GM10266 (cell line): ENCODE results near the gene ARHGEF28.

Experiments
- DNase-seq: peaks from one replicate; pipeline ENCODE4 v3.0.0; 2012; ENCODE audit errors: extremely low spot score
- TF ChIP-seq, protein P1 (sequence below): IDR thresholded peaks from 2 replicates; pipeline ENCODE4 v1.5.1; 2012; ENCODE audit warnings: mild to moderate bottlenecking, low read depth; ENCODE audit not compliant: control insufficient read depth, insufficient read depth; ENCODE audit errors: missing control alignments

The ARHGEF28 gene

DNA sequence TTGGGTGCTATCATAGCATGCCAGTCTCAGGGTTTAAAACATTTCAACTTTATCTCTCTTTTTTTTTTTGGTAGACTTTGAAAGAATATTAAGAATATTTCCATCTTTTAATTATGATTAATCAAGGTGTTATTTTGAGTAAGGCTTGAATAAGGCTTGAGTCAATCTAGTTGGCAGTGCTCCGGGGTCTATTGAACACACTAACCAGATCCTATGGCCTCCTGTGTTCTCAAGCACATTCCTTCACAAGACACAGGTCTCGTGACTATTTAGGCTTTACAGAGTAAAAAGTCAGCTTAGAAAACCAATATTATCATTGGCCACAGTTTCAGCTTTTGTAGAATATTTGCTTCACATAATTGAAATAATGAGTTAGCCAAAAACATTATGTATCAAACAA, 151.2 kb downstream of the ARHGEF28 start:
- TF ChIP-seq, protein P1, sequence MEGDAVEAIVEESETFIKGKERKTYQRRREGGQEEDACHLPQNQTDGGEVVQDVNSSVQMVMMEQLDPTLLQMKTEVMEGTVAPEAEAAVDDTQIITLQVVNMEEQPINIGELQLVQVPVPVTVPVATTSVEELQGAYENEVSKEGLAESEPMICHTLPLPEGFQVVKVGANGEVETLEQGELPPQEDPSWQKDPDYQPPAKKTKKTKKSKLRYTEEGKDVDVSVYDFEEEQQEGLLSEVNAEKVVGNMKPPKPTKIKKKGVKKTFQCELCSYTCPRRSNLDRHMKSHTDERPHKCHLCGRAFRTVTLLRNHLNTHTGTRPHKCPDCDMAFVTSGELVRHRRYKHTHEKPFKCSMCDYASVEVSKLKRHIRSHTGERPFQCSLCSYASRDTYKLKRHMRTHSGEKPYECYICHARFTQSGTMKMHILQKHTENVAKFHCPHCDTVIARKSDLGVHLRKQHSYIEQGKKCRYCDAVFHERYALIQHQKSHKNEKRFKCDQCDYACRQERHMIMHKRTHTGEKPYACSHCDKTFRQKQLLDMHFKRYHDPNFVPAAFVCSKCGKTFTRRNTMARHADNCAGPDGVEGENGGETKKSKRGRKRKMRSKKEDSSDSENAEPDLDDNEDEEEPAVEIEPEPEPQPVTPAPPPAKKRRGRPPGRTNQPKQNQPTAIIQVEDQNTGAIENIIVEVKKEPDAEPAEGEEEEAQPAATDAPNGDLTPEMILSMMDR, result no peak

DNA sequence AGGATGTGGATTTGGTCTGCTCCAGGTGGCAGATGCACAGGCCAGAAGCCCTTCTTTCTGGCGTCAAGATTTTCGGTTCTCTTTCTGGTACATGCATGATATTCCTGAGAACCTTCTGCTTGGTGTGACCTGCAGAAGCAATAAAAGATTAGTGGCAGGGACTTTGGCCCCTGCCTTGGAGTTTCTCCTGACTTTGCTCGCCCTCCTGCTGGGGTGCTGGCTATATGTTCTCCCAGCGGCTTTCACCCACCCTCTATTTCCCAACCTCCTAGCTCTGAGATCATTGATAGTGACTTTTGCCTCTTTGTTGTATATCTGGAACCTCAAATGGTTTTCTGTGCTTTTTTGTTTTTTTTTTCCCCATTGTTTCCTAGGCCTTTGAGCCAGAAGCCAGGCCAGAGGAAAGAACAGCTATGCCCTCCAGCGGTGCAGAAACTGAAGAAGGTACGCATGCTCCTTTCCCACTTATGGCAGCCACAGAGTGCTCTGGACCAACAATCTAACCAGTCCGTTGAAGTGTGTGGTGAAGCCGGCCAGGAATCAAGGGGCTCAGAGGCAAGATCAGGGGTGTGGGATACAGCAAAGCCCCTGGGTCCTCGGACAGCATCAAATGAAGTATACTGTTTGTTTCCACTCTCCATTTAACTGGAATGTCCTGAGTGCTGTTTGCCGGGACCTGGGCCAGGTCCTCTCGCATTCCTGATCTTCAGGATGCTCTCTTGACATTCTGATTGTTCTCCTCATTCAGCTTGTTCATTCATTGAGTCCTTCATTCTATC, 154.5 kb downstream of the ARHGEF28 start:
- TF ChIP-seq, protein P1, result no peak
- DNase-seq, result no peak

More for the DNA sequence above, 151.2 kb downstream of the ARHGEF28 start:
- no peak for DNase-seq

DNA sequence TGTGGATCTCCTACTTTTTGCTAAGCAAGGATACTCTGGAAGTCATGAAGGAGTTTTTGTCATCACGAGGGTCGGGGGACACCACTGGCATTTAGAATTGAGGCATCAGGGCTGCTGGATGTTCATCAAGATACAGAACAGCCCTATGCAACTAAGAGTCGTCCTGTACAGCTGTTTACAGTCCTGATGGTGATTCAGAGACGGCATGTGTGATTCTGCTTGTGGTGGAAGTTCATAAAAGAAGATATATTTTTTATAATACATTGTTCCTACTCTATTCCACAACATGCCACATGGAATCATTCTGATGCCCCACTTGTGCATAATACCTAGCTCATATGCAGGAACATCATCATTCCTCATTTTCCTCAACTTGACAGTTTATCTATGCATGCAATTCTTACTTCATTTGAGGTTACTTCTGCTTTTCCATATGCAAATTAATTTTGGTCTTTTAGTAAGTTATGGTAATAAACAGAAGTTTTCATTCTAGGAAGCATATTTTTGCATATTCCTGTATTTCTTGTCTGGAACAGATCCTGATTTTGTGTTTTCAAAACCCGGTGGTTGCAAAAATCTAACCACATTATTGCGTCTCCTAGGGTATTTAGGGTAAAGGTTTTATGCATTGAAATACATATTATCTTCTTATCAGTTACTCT, 155.2 kb downstream of the ARHGEF28 start:
- TF ChIP-seq, protein P1, result no peak
- no peak for DNase-seq

DNA sequence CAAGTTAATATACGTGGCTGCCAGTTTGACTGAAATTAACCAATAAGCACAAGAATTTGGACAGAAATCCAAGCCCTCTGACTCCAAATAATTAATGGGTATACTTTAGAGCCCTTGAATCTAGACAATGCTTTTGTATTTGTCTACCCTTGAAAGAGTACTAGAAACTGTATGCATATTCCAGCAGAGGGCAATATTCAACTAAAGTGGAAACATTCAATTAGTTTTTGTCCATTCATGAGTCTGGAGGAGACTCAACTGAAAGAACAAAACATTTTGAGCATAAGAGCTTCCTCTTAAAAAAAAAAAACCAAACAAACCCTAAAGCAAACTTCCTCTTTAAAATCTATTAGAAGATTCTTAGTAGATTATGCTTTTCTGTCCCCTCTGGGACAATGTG, 157.8 kb downstream of the ARHGEF28 start:
- DNase-seq, result no peak
- TF ChIP-seq, protein P1, result no peak

DNA sequence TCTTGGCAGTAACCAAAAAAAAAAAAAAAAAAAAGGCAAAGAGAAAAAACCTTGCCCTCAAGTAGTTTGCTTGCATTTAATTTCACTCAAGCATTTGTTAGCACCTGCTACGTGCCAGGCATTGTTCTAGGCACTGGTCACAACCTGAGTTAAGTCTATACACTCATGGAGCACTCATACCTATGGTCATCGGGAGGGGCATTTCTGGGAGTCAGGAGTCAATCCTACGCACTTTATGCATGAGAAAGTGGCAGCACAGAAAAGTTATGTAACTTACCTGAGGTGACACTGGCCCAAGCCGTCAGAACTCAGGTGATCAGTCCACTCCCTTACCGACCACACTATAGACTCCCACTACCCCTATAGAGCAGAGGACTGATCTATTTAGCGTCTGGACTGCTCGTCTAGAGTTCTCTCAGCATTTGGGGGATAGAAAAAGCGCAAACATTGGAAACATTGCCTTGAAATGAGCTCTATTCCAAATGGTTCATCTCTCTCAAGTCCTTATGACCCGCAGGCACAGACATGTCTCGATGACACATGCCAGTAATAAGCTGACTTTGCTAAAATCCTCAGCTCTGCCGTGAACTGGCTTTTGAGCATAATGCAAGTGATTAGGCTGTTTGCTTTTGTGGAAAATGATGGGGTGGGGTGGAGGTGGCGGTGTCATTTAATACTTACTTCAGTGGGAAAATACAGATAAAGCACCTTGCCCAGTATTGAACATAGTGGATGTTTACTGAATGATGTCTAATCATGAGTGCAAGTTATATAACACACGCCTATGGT, 160.2 kb downstream of the ARHGEF28 start:
- DNase-seq, result no peak
- TF ChIP-seq, protein P1, result no peak

DNA sequence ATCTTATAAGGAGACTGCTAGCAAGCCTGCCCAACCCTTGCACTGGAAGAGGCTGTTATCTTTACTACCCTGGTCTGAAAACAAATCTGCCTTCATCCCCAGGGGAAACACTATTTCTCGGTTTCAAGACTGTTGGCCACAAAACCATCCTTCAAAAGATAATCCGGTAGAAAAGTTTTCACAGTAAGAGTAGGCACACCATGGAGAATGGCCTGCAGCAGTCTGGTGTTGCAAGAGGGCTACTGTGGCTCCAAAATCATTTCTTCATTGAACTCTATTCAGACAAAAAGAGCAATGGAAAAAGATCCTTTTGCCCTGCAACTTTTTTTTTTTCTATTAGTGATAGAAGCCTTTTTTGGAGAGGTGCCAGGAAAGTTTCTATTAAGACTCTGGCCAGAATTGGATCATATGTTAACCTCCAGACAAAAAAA, 163.9 kb downstream of the ARHGEF28 start:
- TF ChIP-seq, protein P1, result no peak
- no peak for DNase-seq
